Keratinocyte (primary cell): ENCODE results near the gene MNAT1.

Source experiments
- CTCF ChIP-seq, 3 experiments: IDR thresholded peaks in 1 of 3; conservative IDR thresholded peaks in 1 of 3; optimal IDR thresholded peaks in 1 of 3; 2 replicates in 2 of 3; 3 replicates in 1 of 3; pipeline versions ENCODE3 to v1.5.1; 2011; ENCODE audit warnings: low read length in 3 of 3, mild to moderate bottlenecking in 3 of 3, moderate library complexity in 2 of 3, control low read depth in 1 of 3, inconsistent platforms in 1 of 3; ENCODE audit not compliant: insufficient read depth in 2 of 3; ENCODE audit errors: extremely low read depth in 1 of 3
- EZH2 ChIP-seq: IDR thresholded peaks from one replicate; pipeline ENCODE4 v1.6.1; 2012; ENCODE audit warnings: inconsistent platforms, mild to moderate bottlenecking, low read length, moderate library complexity

- TF ChIP-seq CTCF (optimal IDR thresholded peaks at IDR 0.05 in 1 of 3, IDR thresholded peaks at IDR 0.05 in 1 of 3, conservative IDR thresholded peaks at IDR 0.05 in 1 of 3; ENCODE audit: extremely low read depth in 1 of 3, insufficient read depth in 2 of 3, low read length in 3 of 3), result no peak
- TF ChIP-seq EZH2, result no peak
Measured at GRCh38 chr14:60691383-60692113, 43.0 kb upstream of the MNAT1 start.
